Stimulated activated effector memory CD8-positive, alpha-beta T cell treated with anti-CD3 and anti-CD28 coated beads, Interleukin-12 subunit alpha, Interleukin-12 subunit beta, amount 100 ng/mL, for 72 hours (primary cell): ENCODE measurements around the gene TEX22.

Experiments used
- ATAC-seq: fragments of 150-1000 bp; cut with Tn5 transposase; 2 replicates; pipeline ENCODE4 v1.10.0; 2021
- DNase-seq, 2 donors: peaks; one replicate each; pipeline ENCODE4 v3.0.0; 2021 to 2022; ENCODE audit warnings: low spot score in 2 of 2
- H3K27ac Mint-ChIP-seq: one replicate; pipeline ENCODE4 v1.8.0; 2022; ENCODE audit warnings: mild to moderate bottlenecking, mixed read lengths
- H3K36me3 Mint-ChIP-seq: one replicate; pipeline ENCODE4 v1.8.0; 2022; ENCODE audit warnings: mild to moderate bottlenecking, mixed read lengths
- H3K4me1 Mint-ChIP-seq: one replicate; pipeline ENCODE4 v1.8.0; 2022; ENCODE audit warnings: mixed read lengths
- H3K4me3 Mint-ChIP-seq: one replicate; pipeline ENCODE4 v1.8.0; 2022; ENCODE audit warnings: mild to moderate bottlenecking, mixed read lengths
- H3K9me3 Mint-ChIP-seq: one replicate; pipeline ENCODE4 v1.8.0; 2022; ENCODE audit warnings: mixed read lengths

The TEX22 gene

GRCh38 chr14:105418269-105419194 is 20.2 kb downstream of the TEX22 start:
- H3K36me3 Mint-ChIP-seq: peaks cover 26% of the 10 kb centered on the region
- H3K4me1 Mint-ChIP-seq: peaks cover 33% of the 10 kb centered on the region
- peak overlapping the region; percentile 52 for H3K4me3 Mint-ChIP-seq
- H3K27ac Mint-ChIP-seq: peak overlapping the region; percentile 71
- ATAC-seq: no peak
- DNase-seq: no peak
- no peaks in the 10 kb centered on the region for H3K9me3 Mint-ChIP-seq

- Mint-ChIP-seq H3K9me3 (no peaks in the 10 kb centered on the region), H3K4me3 (peak within 1 kb of the TSS; percentile 90), H3K4me1 (peaks cover 33% of the 10 kb centered on the region), H3K27ac (peak within 1 kb of the TSS; percentile 96), H3K36me3 (peaks cover 35% of the 10 kb centered on the region)
- ATAC-seq: peak; percentile 70
- peak in 1 of 2 donors; percentile 69 for DNase-seq
These were observed 21.1 kb downstream of the TEX22 start, which contains the start of gene MTA1 for GRCh38 chr14:105419195-105420091. Gene MTA1, plus strand, starts transcription at chr14:105419827. Its CDS starts 209 bp downstream, at chr14:105420036.

DNA sequence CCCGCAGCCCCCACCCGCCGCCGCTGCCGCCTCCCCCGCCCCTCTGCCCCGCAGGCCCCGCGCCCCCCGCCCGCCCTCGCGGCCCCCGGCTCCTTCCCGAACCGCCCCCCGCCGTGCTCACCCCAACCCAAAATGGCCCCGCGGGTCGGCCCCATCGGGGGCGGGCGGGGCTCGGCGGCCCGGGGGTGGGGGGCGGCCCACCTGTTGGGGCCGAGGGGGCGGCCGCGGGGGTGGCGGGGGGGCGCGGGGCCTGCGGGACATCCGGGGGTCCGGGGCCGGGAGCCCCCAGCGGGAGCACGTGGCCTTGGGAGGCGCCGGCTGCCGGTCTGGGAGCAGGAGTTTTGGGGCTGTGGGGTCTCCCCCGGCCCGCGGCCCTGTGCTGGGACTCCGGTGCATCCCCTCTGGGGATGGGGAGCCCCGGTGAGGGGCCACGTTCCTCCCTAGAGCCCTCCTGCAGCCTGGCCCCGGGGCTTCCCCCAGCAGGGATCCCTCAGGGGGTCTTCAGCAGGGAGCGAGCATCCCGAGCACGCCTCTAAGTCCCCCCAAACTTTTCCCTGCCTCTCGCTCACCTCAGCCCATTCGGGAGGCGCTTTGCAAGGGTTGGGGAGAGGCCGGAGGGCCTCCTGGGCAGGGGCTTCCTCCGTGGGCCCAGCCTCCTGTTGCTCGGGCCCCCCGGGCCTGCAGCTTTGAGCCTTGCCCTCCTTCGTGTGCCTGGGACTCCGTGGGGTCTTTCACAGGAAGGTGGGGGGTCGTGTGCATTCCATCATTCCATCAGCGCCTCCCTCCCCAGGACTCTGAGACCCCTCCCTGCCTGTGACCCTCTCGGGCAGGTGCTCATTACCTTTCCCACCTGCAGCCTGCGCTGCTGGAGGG is 22.0 kb downstream of the TEX22 start:
- Mint-ChIP-seq H3K4me3 (peak overlapping the region; percentile 90), H3K9me3 (no peaks in the 10 kb centered on the region), H3K4me1 (peaks cover 33% of the 10 kb centered on the region), H3K27ac (peak overlapping the region; percentile 96), H3K36me3 (peaks cover 37% of the 10 kb centered on the region)
- ATAC-seq (peak; percentile 2), DNase-seq (no peak)

- H3K36me3 Mint-ChIP-seq: peaks cover 40% of the 10 kb centered on the region
- peak overlapping the region; percentile 96 for H3K27ac Mint-ChIP-seq
- peak overlapping the region; percentile 90 for H3K4me3 Mint-ChIP-seq
- no peaks in the 10 kb centered on the region for H3K9me3 Mint-ChIP-seq
- ATAC-seq: no peak
- no peak for DNase-seq
- H3K4me1 Mint-ChIP-seq: peaks cover 36% of the 10 kb centered on the region
These were observed 22.8 kb downstream of the TEX22 start for GRCh38 chr14:105420974-105421674.

DNA sequence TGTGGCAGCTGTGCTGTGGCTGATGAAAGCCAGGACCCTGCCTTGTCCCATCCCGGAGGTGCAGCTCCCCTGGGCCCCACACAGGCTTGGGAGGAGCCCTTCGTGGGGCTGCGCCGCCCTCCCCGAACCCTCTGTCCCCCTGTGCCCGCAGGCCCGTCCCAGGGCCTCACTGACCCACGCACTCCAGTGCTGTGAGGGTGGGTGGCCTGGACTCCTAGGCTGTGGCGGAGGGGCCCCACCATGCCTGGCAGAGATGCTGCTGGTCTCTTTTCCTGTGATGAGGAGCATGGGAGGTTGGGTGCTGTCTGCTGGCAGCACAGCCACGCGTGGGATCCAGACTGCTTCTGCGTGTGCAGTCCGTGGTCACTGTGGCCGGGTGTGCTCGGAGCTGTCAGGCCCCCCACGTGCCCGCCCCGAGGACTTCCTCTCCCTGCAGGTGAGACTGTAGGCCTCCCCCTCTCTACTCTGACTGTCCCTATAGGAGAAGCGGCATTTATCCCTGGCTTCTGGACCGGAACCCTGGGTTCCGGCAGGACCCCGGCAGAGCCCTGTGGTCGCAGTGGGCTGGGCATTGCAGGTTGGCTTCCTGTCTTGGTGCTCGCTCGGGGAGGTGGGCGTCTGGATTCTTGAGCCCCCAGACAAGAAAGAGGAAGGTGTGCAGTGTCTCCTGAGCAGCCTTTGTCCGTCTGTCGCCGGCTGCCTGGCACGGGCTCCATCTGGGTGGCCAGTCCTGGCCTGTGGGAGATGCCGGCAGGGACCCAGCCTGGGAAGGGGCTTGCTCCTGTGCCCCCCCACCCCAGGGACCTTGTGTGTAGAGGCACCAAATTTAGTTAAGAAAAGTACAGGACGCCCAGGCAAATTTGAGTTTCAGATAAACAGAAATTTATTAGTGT is 23.6 kb downstream of the TEX22 start:
- Mint-ChIP-seq H3K4me3 (peak overlapping the region; percentile 90), H3K4me1 (peaks cover 45% of the 10 kb centered on the region), H3K27ac (peak overlapping the region; percentile 96), H3K36me3 (peaks cover 49% of the 10 kb centered on the region), H3K9me3 (no peaks in the 10 kb centered on the region)
- DNase-seq (no peak), ATAC-seq (peak; percentile 15)

- Mint-ChIP-seq H3K27ac (peak overlapping the region; percentile 96), H3K9me3 (no peaks in the 10 kb centered on the region), H3K4me3 (no peak overlapping the region), H3K4me1 (peaks cover 49% of the 10 kb centered on the region), H3K36me3 (peaks cover 55% of the 10 kb centered on the region)
- DNase-seq (no peak), ATAC-seq (no peak)
These were observed 24.6 kb downstream of the TEX22 start for GRCh38 chr14:105422695-105423487.

GRCh38 chr14:105423488-105424195 is 25.3 kb downstream of the TEX22 start:
- Mint-ChIP-seq H3K27ac (no peak overlapping the region), H3K4me1 (peaks cover 45% of the 10 kb centered on the region), H3K9me3 (no peaks in the 10 kb centered on the region), H3K36me3 (peaks cover 61% of the 10 kb centered on the region), H3K4me3 (no peak overlapping the region)
- ATAC-seq (no peak), DNase-seq (no peak)

- peaks cover 40% of the 10 kb centered on the region for H3K4me1 Mint-ChIP-seq
- no peak for DNase-seq
- no peak for ATAC-seq
- H3K9me3 Mint-ChIP-seq: no peaks in the 10 kb centered on the region
- H3K36me3 Mint-ChIP-seq: peaks cover 73% of the 10 kb centered on the region
- no peak overlapping the region for H3K4me3 Mint-ChIP-seq
- no peak overlapping the region for H3K27ac Mint-ChIP-seq
These were observed 26.5 kb downstream of the TEX22 start for GRCh38 chr14:105424861-105425260.

GRCh38 chr14:105425823-105426247 is 27.5 kb downstream of the TEX22 start:
- Mint-ChIP-seq H3K27ac (no peak overlapping the region), H3K36me3 (peaks cover 78% of the 10 kb centered on the region), H3K9me3 (no peaks in the 10 kb centered on the region), H3K4me1 (peaks cover 41% of the 10 kb centered on the region), H3K4me3 (no peak overlapping the region)
- no peak for DNase-seq
- ATAC-seq: no peak

DNA sequence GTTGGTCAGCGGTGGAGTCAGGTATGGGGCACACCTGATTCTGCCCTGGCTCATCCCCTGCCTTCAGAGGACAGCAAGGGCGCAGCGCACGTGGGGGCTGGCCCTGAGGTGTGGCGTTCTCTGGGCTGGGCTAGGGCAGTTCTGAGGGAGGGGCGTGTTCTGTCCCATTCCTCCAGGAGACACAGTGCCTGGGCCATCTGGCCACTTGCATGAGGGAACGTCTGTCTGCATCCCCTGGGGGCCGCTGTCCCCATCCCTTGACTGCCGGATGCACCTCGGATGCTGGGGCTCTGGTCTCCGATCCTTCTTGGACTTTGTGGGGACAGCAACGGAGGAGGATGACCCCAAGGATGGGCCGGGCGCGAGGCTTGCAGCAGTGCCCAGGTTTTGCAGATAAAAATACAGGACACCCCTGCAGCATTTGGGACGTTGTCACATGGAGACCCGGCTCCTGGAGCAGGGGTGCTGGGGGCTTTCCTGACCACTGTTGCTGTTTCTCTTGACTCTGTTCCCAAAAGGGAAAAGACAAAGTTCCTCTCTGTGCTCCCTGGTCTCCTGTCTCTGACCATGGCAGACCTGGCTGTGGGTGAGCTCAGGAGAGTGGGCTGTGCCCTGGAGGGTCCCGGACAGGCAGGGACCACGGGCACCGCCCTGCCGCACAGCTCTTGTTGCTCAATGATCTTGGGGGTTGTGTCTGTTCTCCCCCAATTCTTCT is 28.2 kb downstream of the TEX22 start:
- Mint-ChIP-seq H3K9me3 (no peaks in the 10 kb centered on the region), H3K27ac (peak overlapping the region; percentile 45), H3K4me3 (no peak overlapping the region), H3K36me3 (peaks cover 77% of the 10 kb centered on the region), H3K4me1 (peaks cover 34% of the 10 kb centered on the region)
- ATAC-seq: no peak
- DNase-seq: no peak

- ATAC-seq (no peak), DNase-seq (no peak)
- Mint-ChIP-seq H3K36me3 (peaks cover 69% of the 10 kb centered on the region), H3K4me1 (peaks cover 26% of the 10 kb centered on the region), H3K27ac (peak overlapping the region; percentile 45), H3K4me3 (no peak overlapping the region), H3K9me3 (no peaks in the 10 kb centered on the region)
These were observed 29.1 kb downstream of the TEX22 start for GRCh38 chr14:105427412-105427811.
